K562 (cell line): ENCODE results near the gene LAPTM5. TPM values are rescaled to one million over a fixed set of nuclear protein-coding genes. Genes with fewer than 3 reads are reported as not detected.

ENCODE experiments used
- BRD4 ChIP-seq: fragments of 200-600 bp; sonication (generic); IDR thresholded peaks from 2 replicates; pipeline ENCODE4 v1.6.1; 2017; ENCODE audit warnings: inconsistent platforms
- JUN ChIP-seq, 2 experiments: sonication (generic) in 1 of 2; formaldehyde crosslinking in 1 of 2; IDR thresholded peaks; 2 replicates each; pipeline versions ENCODE4 v1.6.1 to v1.8.0; 2012 to 2022; ENCODE audit warnings: borderline replicate concordance in 2 of 2, mild to moderate bottlenecking in 2 of 2, improper control_type of control experiment in 1 of 2, low read depth in 1 of 2, low read length in 1 of 2, missing genetic modification reagents in 1 of 2
- KDM2B ChIP-seq: fragments of 250-450 bp; sonication (Bioruptor Pico); IDR thresholded peaks from 2 replicates; pipeline ENCODE4 v1.8.0; 2021; ENCODE audit warnings: mild to moderate bottlenecking, moderate library complexity
- MEIS2 ChIP-seq: fragments of 450-650 bp; IDR thresholded peaks from 2 replicates; pipeline ENCODE4 v1.6.1; 2014; ENCODE audit warnings: mild to moderate bottlenecking; ENCODE audit not compliant: partially characterized antibody
- MIER1 ChIP-seq: fragments of 450-650 bp; IDR thresholded peaks from 2 replicates; pipeline ENCODE4 v1.6.1; 2016; ENCODE audit warnings: antibody characterized with exemption, mild to moderate bottlenecking, low read depth
- NCOR1 ChIP-seq: fragments of 450-650 bp; IDR thresholded peaks from 2 replicates; pipeline ENCODE4 v1.6.1; 2016; ENCODE audit warnings: mild to moderate bottlenecking, moderate library complexity
- NFRKB ChIP-seq: fragments of 450-650 bp; IDR thresholded peaks from 2 replicates; pipeline ENCODE4 v1.6.1; 2016; ENCODE audit warnings: low read depth
- PTBP1 ChIP-seq: fragments of 200-400 bp; formaldehyde crosslinking; IDR thresholded peaks from 2 replicates; pipeline ENCODE4 v1.6.1; 2017; ENCODE audit warnings: low read depth, low read length
- TAF1 ChIP-seq: IDR thresholded peaks from 2 replicates; pipeline ENCODE4 v1.6.1; 2011; ENCODE audit warnings: mild to moderate bottlenecking, low read length, moderate library complexity; ENCODE audit not compliant: insufficient read depth, control insufficient read depth, severe bottlenecking; ENCODE audit errors: extremely low read depth
- WHSC1 ChIP-seq: IDR thresholded peaks from one replicate; pipeline ENCODE4 v1.6.1; 2012; ENCODE audit warnings: low read length, control low read depth, inconsistent platforms
- XRCC3 ChIP-seq: fragments of 450-650 bp; IDR thresholded peaks from 2 replicates; pipeline ENCODE4 v1.6.1; 2017; ENCODE audit warnings: mild to moderate bottlenecking, moderate library complexity
- ZBTB7A ChIP-seq: IDR thresholded peaks from 2 replicates; pipeline ENCODE4 v1.6.1; 2011; ENCODE audit warnings: low read depth, mild to moderate bottlenecking, low read length, moderate library complexity, borderline replicate concordance; ENCODE audit not compliant: control insufficient read depth
- polyA plus RNA-seq, 8 experiments: library from polyadenylated mRNA; depleted of rRNA in 4 of 8; stranded (reverse) in 5 of 8; unstranded in 3 of 8; fragments of >200 nt; fragmentation: Nextera tagmentation in 2 of 8; fragmentation: Illumina TruSeq in 1 of 8; extraction: Ambion mirVana in 2 of 8; extraction: Trizol in 1 of 8; gene quantifications; 2 replicates each; pipeline versions ENCODE4 v1.2.1 to v1.2.3, GENCODE V29; 2011 to 2014; ENCODE audit warnings: inconsistent platforms in 1 of 8, missing spikeins in 1 of 8
- total RNA-seq, 7 experiments: library from RNA; depleted of rRNA in 6 of 7; stranded (reverse); fragments of >200 nt in 6 of 7; fragmentation: Illumina TruSeq in 2 of 7; extraction: Trizol in 2 of 7; gene quantifications; 2 replicates each; pipeline versions ENCODE4 v1.2.1 to v1.2.3, GENCODE V29; 2011 to 2021; ENCODE audit warnings: low replicate concordance in 1 of 7
- TF ChIP-seq, protein P1 (sequence below): fragments of 450-650 bp; IDR thresholded peaks from one replicate; pipeline ENCODE4 v1.6.1; 2018; ENCODE audit warnings: mild to moderate bottlenecking, moderate library complexity; ENCODE audit not compliant: partially characterized antibody
- TF ChIP-seq, protein P2 (sequence below): sonication (generic); formaldehyde crosslinking; IDR thresholded peaks from 2 replicates; pipeline ENCODE4 v1.8.0; 2022; ENCODE audit warnings: mild to moderate bottlenecking, missing genetic modification reagents
- TF ChIP-seq, protein P3 (sequence below): fragments of 250-450 bp; sonication (Bioruptor Pico); IDR thresholded peaks from 2 replicates; pipeline ENCODE4 v1.8.0; 2021; ENCODE audit warnings: moderate library complexity, mild to moderate bottlenecking, inconsistent platforms
- TF ChIP-seq, protein P4 (sequence below): IDR thresholded peaks from 3 replicates; pipeline ENCODE4 v1.6.1; 2011; ENCODE audit warnings: borderline replicate concordance, mild to moderate bottlenecking; ENCODE audit not compliant: insufficient read length, insufficient read depth
- TF ChIP-seq, protein P5 (sequence below): sonication (generic); formaldehyde crosslinking; IDR thresholded peaks from 2 replicates; pipeline ENCODE4 v1.8.1; 2023; ENCODE audit warnings: mild to moderate bottlenecking, missing genetic modification reagents, moderate library complexity

LAPTM5 gene
- total and polyA plus RNA-seq, 9 of the 15 experiments (the other 6 are each of a cell fraction or from before 2014, with no cell fraction given) = 2.4 to 47.3 (median 20.3) TPM

DNA sequence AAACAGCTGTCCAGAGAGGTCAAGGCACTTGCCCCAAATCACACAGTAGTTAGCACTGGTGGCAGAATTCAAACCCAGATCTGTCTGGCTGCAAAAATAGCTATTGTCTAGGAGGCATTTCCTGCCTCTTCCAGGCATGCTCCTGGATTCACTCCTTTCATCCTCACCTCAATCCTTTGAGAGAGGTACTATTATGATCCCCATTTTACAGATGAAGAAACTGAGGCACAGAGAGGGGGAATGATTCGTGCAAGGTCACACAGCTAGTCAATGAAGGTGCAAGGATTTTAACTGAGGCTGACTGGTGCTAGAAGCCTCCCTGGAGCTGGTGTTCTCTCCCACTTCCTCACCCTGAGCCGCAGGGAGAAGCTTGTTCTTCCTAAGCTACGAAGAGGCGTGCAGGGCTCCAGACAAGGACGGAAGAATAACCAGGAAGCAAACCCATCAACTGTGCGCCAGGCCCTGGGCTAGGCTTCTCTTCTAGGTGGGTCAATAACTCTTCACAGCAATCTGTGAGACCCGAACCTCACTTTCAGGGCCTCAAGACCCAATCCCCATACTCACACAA is 631 bp upstream of the LAPTM5 start (continued):
- TF ChIP-seq, protein P1, sequence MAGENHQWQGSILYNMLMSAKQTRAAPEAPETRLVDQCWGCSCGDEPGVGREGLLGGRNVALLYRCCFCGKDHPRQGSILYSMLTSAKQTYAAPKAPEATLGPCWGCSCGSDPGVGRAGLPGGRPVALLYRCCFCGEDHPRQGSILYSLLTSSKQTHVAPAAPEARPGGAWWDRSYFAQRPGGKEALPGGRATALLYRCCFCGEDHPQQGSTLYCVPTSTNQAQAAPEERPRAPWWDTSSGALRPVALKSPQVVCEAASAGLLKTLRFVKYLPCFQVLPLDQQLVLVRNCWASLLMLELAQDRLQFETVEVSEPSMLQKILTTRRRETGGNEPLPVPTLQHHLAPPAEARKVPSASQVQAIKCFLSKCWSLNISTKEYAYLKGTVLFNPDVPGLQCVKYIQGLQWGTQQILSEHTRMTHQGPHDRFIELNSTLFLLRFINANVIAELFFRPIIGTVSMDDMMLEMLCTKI = no peak
- TF ChIP-seq, protein P2, sequence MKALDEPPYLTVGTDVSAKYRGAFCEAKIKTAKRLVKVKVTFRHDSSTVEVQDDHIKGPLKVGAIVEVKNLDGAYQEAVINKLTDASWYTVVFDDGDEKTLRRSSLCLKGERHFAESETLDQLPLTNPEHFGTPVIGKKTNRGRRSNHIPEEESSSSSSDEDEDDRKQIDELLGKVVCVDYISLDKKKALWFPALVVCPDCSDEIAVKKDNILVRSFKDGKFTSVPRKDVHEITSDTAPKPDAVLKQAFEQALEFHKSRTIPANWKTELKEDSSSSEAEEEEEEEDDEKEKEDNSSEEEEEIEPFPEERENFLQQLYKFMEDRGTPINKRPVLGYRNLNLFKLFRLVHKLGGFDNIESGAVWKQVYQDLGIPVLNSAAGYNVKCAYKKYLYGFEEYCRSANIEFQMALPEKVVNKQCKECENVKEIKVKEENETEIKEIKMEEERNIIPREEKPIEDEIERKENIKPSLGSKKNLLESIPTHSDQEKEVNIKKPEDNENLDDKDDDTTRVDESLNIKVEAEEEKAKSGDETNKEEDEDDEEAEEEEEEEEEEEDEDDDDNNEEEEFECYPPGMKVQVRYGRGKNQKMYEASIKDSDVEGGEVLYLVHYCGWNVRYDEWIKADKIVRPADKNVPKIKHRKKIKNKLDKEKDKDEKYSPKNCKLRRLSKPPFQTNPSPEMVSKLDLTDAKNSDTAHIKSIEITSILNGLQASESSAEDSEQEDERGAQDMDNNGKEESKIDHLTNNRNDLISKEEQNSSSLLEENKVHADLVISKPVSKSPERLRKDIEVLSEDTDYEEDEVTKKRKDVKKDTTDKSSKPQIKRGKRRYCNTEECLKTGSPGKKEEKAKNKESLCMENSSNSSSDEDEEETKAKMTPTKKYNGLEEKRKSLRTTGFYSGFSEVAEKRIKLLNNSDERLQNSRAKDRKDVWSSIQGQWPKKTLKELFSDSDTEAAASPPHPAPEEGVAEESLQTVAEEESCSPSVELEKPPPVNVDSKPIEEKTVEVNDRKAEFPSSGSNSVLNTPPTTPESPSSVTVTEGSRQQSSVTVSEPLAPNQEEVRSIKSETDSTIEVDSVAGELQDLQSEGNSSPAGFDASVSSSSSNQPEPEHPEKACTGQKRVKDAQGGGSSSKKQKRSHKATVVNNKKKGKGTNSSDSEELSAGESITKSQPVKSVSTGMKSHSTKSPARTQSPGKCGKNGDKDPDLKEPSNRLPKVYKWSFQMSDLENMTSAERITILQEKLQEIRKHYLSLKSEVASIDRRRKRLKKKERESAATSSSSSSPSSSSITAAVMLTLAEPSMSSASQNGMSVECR = 0 out of 2 replicates have a peak, but pooled peaks have one; percentile 12
- TF ChIP-seq JUN (IDR thresholded peaks at IDR 0.05; ENCODE audit: borderline replicate concordance, low read depth, low read length) (no peak), JUN (CRISPR knock-in tag; IDR thresholded peaks at IDR 0.05; ENCODE audit: borderline replicate concordance) (no peak), NCOR1 (no peak), XRCC3 (no peak), WHSC1 (no peak), KDM2B (CRISPR knock-in tag) (no peak), PTBP1 (0 out of 2 replicates have a peak, but pooled peaks have one; percentile 43), BRD4 (peak; percentile 16; the same call in 1 of the 2 replicates), MIER1 (no peak), NFRKB (no peak; the same call in 1 of the 2 replicates), TAF1 (no peak), ZBTB7A (no peak), MEIS2 (no peak)
- TF ChIP-seq, protein P3, sequence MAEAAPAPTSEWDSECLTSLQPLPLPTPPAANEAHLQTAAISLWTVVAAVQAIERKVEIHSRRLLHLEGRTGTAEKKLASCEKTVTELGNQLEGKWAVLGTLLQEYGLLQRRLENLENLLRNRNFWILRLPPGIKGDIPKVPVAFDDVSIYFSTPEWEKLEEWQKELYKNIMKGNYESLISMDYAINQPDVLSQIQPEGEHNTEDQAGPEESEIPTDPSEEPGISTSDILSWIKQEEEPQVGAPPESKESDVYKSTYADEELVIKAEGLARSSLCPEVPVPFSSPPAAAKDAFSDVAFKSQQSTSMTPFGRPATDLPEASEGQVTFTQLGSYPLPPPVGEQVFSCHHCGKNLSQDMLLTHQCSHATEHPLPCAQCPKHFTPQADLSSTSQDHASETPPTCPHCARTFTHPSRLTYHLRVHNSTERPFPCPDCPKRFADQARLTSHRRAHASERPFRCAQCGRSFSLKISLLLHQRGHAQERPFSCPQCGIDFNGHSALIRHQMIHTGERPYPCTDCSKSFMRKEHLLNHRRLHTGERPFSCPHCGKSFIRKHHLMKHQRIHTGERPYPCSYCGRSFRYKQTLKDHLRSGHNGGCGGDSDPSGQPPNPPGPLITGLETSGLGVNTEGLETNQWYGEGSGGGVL (CRISPR knock-in tag) = no peak
- TF ChIP-seq, protein P4, sequence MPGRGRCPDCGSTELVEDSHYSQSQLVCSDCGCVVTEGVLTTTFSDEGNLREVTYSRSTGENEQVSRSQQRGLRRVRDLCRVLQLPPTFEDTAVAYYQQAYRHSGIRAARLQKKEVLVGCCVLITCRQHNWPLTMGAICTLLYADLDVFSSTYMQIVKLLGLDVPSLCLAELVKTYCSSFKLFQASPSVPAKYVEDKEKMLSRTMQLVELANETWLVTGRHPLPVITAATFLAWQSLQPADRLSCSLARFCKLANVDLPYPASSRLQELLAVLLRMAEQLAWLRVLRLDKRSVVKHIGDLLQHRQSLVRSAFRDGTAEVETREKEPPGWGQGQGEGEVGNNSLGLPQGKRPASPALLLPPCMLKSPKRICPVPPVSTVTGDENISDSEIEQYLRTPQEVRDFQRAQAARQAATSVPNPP = no peak
- TF ChIP-seq, protein P5, sequence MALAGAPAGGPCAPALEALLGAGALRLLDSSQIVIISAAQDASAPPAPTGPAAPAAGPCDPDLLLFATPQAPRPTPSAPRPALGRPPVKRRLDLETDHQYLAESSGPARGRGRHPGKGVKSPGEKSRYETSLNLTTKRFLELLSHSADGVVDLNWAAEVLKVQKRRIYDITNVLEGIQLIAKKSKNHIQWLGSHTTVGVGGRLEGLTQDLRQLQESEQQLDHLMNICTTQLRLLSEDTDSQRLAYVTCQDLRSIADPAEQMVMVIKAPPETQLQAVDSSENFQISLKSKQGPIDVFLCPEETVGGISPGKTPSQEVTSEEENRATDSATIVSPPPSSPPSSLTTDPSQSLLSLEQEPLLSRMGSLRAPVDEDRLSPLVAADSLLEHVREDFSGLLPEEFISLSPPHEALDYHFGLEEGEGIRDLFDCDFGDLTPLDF (CRISPR knock-in tag) = no peak
